Sigmoid colon (tissue), 7 donors: Measurements from ENCODE around the gene SGTB. TPM values are rescaled to one million over a fixed set of nuclear protein-coding genes. Genes with fewer than 3 reads are reported as not detected.
"Not testable (repeated sequence)": the region's sequence is repeated elsewhere in the genome, so short reads cannot be mapped to it uniquely, and the experiment has no call there.

Experiments
- DNase-seq: peaks from one replicate; pipeline ENCODE4 v3.0.0-alpha.2; 2019
- H3K27ac ChIP-seq, 4 donors: fragments of 200-600 bp; sonication (generic); one replicate each; pipeline ENCODE4 v1.5.1; 2016 to 2019; ENCODE audit warnings: mild to moderate bottlenecking in 1 of 4
- H3K27me3 ChIP-seq, 3 donors: fragments of 200-600 bp; sonication (generic); one replicate each; pipeline ENCODE4 v1.5.1; 2019; ENCODE audit warnings: mild to moderate bottlenecking in 1 of 3
- H3K36me3 ChIP-seq, 4 donors: fragments of 200-600 bp; sonication (generic); one replicate each; pipeline ENCODE4 v1.5.1; 2016 to 2019
- H3K4me1 ChIP-seq, 4 donors: fragments of 200-600 bp; sonication (generic); one replicate each; pipeline ENCODE4 v1.5.1; 2017 to 2019
- H3K4me3 ChIP-seq, 4 donors: fragments of 200-600 bp; sonication (generic); one replicate each; pipeline ENCODE4 v1.5.1; 2017 to 2019; ENCODE audit warnings: mild to moderate bottlenecking in 2 of 4, moderate library complexity in 1 of 4
- H3K9me3 ChIP-seq, 4 donors: fragments of 200-600 bp in 3 of 4; sonication (generic) in 3 of 4; one replicate each; pipeline versions ENCODE4 v1.5.1 to v1.6.1; 2013 to 2019
- EP300 ChIP-seq, 4 donors: sonication (generic); formaldehyde crosslinking; IDR thresholded peaks; one replicate each; pipeline ENCODE4 v1.6.1; 2017; ENCODE audit warnings: antibody characterized with exemption in 4 of 4
- POLR2A ChIP-seq, 2 donors: fragments of 450-650 bp; IDR thresholded peaks; one replicate each; pipeline ENCODE4 v1.6.1; 2016; ENCODE audit warnings: antibody characterized with exemption in 2 of 2, mild to moderate bottlenecking in 2 of 2, moderate library complexity in 2 of 2
- POLR2AphosphoS5 ChIP-seq, 4 donors: sonication (generic); formaldehyde crosslinking; IDR thresholded peaks; one replicate each; pipeline ENCODE4 v1.6.1; 2017; ENCODE audit warnings: antibody characterized with exemption in 4 of 4
- WGBS, 2 donors: extraction: QIAGEN DNeasy Blood & Tissue Kit; methylation state at CpG; one replicate each; pipeline ENCODE4 v1.1.7; 2013; 5-methylcytosine and 5-hydroxymethylcytosine counted together
- intact Hi-C: fragments of 100-400 bp; cut with DNase I; formaldehyde crosslinking; loops from one replicate; pipeline ENCODE4 v1.15.1; 2023
- polyA plus RNA-seq, 3 donors: library from polyadenylated mRNA; stranded (reverse); fragments of 200-250 nt; gene quantifications; one replicate each; pipeline ENCODE4 v1.2.3, GENCODE V29; 2013
- total RNA-seq, 4 donors: library from RNA; depleted of rRNA; stranded (reverse); fragments of >200 nt; gene quantifications; one replicate each; pipeline ENCODE4 v1.1.0, GENCODE V29; 2016
- TF ChIP-seq, protein P1 (sequence below), 4 experiments: fragments of 450-650 bp in 3 of 4; fragments of 200-600 bp in 1 of 4; IDR thresholded peaks; one replicate each; pipeline ENCODE4 v1.5.1; 2016 to 2019; ENCODE audit warnings: antibody characterized with exemption in 4 of 4, mild to moderate bottlenecking in 3 of 4, moderate library complexity in 2 of 4
- donor health status: healthy with polysubstance abuse.
- donor health status: Bipolar disorder and iron deficiency.
- donor health status: healthy.

The SGTB gene
- total and polyA plus RNA-seq, 7 donors, result 1.2 to 13.9 (median 10.2) TPM

DNA sequence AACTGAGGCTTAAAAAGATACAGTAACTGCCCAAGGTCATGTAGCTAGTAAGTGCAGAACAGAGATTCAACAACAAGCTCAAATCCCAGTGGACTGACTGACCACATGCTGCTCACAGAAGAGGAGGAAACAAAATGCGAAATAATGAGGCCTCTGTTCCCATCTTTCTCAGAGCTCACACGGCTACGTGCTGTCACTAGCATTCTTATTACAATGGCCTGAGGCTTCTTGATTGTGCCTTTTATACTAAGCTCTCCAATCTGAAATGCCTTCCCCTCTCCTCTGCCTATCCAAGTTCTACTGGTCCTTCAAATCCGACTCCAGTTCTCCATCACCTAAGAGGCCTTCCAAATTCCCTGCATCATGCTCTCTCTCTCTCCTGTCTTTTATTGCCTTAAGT, 26.0 kb downstream of the SGTB start:
- no peak for DNase-seq
- H3K27me3 ChIP-seq, result no peaks in the 10 kb centered on the region
- peaks cover 0 to 2% (median 0%) of the 10 kb centered on the region in 4 donors for H3K36me3 ChIP-seq
- H3K27ac ChIP-seq, result no peak overlapping the region
- H3K4me3 ChIP-seq, result no peak overlapping the region
- 93 to 96% methylated on average over 4 of the region's 4 CpGs for WGBS, 2 donors
- intact Hi-C loops, result no loop called here
- TF ChIP-seq EP300 (IDR thresholded peaks at IDR 0.05) (no peak), POLR2A (IDR thresholded peaks at IDR 0.05) (no peak), POLR2AphosphoS5 (IDR thresholded peaks at IDR 0.05) (no peak)
- TF ChIP-seq, protein P1, sequence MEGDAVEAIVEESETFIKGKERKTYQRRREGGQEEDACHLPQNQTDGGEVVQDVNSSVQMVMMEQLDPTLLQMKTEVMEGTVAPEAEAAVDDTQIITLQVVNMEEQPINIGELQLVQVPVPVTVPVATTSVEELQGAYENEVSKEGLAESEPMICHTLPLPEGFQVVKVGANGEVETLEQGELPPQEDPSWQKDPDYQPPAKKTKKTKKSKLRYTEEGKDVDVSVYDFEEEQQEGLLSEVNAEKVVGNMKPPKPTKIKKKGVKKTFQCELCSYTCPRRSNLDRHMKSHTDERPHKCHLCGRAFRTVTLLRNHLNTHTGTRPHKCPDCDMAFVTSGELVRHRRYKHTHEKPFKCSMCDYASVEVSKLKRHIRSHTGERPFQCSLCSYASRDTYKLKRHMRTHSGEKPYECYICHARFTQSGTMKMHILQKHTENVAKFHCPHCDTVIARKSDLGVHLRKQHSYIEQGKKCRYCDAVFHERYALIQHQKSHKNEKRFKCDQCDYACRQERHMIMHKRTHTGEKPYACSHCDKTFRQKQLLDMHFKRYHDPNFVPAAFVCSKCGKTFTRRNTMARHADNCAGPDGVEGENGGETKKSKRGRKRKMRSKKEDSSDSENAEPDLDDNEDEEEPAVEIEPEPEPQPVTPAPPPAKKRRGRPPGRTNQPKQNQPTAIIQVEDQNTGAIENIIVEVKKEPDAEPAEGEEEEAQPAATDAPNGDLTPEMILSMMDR (IDR thresholded peaks at IDR 0.05), result no peak
- no peaks in the 10 kb centered on the region for H3K9me3 ChIP-seq
- H3K4me1 ChIP-seq, result peaks cover 0 to 10% (median 5%) of the 10 kb centered on the region in 4 donors

DNA sequence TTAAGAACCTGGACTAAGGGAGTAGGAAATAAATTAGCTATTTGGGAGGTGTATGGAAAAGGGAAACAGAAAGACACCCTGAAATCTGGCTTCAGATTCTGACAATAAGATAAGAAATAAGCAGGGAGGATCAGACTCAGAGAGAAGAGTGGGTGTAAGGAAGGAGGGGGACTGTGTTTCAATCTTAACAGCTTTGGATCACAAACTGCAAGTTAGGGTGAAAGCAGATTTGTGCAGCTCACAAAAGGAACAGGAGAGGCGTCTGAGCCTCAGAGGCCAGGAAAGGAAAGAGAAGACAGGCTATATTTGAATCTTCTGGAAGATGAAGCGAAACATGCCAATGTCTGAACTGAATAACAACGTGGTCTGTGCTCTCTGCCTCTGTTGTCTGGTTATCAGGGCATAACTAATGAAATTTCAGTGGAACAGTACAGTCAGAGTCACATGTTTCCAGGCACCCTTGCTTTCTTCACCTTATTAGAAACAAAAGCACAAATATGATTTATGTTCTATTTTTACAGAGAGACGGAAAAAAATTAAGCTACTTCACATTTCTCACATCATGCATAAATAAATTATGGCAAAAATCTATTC, 26.6 kb downstream of the SGTB start:
- Histone ChIP-seq H3K4me1 (peaks cover 0 to 10% (median 5%) of the 10 kb centered on the region in 4 donors), H3K9me3 (no peaks in the 10 kb centered on the region), H3K27me3 (no peaks in the 10 kb centered on the region), H3K4me3 (no peak overlapping the region), H3K27ac (no peak overlapping the region), H3K36me3 (peaks cover 0 to 2% (median under 1%) of the 10 kb centered on the region in 4 donors)
- no peak for TF ChIP-seq EP300 (IDR thresholded peaks at IDR 0.05)
- no peak for TF ChIP-seq POLR2A (IDR thresholded peaks at IDR 0.05)
- TF ChIP-seq, protein P1 (IDR thresholded peaks at IDR 0.05), result no peak
- intact Hi-C loops, result no loop called here
- no peak for DNase-seq
- 77 to 86% methylated on average over 4 of the region's 4 CpGs for WGBS, 2 donors

DNA sequence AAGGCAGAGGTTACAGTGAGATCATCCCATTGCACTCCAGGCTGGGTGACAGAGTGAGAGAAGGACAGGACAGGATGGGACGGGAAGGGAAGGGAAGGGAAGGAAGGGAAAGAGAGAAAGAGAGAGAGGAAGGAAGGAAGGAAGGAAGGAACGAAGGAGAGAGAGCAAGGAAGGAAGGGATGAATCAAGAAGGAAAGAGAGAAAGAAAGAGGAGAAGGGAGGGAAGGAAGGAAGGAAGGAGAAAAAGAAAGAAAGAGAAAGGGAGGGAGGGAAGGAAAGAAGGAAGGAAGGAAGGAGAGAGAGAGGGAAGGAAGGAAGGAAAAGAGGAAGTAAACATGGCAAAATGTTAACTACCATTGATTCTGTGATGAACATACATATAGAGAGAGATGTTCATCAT, 28.8 kb downstream of the SGTB start:
- intact Hi-C loops, result no loop called here

DNA sequence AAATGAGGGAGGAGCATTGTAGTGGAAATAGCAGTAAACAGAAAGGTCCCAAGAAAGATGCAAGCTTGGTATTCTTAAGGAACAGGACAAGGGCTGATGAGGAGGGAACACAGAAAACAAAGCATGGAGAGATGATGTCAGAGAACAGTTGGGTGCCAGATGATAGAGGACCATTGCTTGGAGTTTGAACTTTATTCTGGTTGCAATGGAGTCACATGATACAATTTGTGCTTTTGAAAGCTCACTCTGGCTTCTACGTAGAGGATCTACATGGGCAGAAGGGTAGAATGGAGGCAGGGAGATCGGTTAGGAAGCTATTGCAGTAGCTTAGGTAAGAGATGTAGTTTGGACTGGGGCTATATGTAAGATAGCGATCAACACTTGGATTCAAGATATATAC, 39.8 kb downstream of the SGTB start:
- TF ChIP-seq, protein P1 (IDR thresholded peaks at IDR 0.05), result no peak
- TF ChIP-seq POLR2AphosphoS5 (IDR thresholded peaks at IDR 0.05), result no peak
- no peak for TF ChIP-seq POLR2A (IDR thresholded peaks at IDR 0.05)
- no peak for TF ChIP-seq EP300 (IDR thresholded peaks at IDR 0.05)
- WGBS, 2 donors, result 85 to 96% methylated on average over 3 of the region's 3 CpGs
- Histone ChIP-seq H3K4me3 (no peak overlapping the region), H3K36me3 (peaks cover 0 to 53% (median 7%) of the 10 kb centered on the region in 4 donors), H3K9me3 (no peaks in the 10 kb centered on the region), H3K27me3 (no peaks in the 10 kb centered on the region), H3K27ac (no peak overlapping the region), H3K4me1 (no peaks in the 10 kb centered on the region)
- DNase-seq, result no peak
- intact Hi-C loops, result no loop called here

More for the DNA sequence above, 28.8 kb downstream of the SGTB start:
- Histone ChIP-seq H3K9me3 (no peaks in the 10 kb centered on the region), H3K36me3 (peaks cover 0 to 11% (median under 1%) of the 10 kb centered on the region in 4 donors), H3K27me3 (no peaks in the 10 kb centered on the region), H3K27ac (no peak overlapping the region), H3K4me1 (peaks cover 0 to 10% (median 5%) of the 10 kb centered on the region in 4 donors), H3K4me3 (no peak overlapping the region)
- 90 to 93% methylated on average over 2 of the region's 2 CpGs for WGBS, 2 donors
- no peak for DNase-seq
- TF ChIP-seq POLR2A (IDR thresholded peaks at IDR 0.05) (no peak), EP300 (IDR thresholded peaks at IDR 0.05) (no peak)
- TF ChIP-seq, protein P1 (IDR thresholded peaks at IDR 0.05), result no peak

DNA sequence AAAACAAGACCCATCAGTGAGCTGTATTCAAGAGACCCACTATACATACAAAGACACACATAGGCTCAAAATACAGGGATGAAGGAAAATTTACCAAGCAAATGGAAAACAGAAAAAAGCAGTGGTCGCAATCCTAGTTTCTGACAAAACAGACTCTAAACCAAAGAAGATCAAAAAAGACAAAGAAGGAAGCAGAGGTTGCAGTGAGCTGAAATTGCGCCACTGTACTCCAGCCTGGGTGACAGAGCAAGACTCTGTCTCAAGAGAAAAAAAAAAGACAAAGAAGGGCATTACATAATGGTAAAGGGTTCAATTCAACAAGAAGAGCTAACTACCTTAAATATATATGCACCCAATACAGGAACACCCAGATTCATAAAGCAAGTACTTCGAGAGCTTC, 45.9 kb downstream of the SGTB start:
- H3K27ac ChIP-seq, H3K4me3 ChIP-seq, H3K27me3 ChIP-seq, H3K4me1 ChIP-seq, H3K9me3 ChIP-seq, intact Hi-C loops, DNase-seq: not testable (repeated sequence)
- H3K36me3 ChIP-seq, result peaks cover 0 to 19% (median 3%) of the 10 kb centered on the region in 4 donors
- WGBS, 2 donors, result 86 to 96% methylated on average over 3 of the region's 3 CpGs
